Measurements from ENCODE around the gene OR5AR1.
"Not testable (repeated sequence)": the region's sequence is repeated elsewhere in the genome, so short reads cannot be mapped to it uniquely, and the experiment has no call there.

OR5AR1 gene

DNA sequence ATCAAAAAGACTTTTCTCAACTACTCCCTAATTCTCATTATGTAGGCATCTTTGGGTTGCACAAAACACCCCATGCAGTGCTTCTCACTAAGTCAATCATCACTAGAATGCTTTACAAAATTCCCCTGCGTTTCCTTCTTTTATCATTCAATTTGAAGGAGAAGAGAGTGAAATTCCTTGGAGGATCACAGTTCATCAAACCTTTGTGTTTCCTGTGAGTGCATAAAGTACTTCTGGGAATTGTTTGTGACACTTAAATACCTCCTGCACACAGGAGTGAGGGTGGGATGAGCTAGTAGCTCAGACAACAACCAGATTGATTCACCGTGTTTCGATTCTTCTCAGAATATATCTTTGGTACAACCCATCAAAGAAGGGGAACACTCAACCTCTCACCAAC lies 3.7 kb upstream of the OR5AR1 start:
- TF ChIP-seq, protein P1, sequence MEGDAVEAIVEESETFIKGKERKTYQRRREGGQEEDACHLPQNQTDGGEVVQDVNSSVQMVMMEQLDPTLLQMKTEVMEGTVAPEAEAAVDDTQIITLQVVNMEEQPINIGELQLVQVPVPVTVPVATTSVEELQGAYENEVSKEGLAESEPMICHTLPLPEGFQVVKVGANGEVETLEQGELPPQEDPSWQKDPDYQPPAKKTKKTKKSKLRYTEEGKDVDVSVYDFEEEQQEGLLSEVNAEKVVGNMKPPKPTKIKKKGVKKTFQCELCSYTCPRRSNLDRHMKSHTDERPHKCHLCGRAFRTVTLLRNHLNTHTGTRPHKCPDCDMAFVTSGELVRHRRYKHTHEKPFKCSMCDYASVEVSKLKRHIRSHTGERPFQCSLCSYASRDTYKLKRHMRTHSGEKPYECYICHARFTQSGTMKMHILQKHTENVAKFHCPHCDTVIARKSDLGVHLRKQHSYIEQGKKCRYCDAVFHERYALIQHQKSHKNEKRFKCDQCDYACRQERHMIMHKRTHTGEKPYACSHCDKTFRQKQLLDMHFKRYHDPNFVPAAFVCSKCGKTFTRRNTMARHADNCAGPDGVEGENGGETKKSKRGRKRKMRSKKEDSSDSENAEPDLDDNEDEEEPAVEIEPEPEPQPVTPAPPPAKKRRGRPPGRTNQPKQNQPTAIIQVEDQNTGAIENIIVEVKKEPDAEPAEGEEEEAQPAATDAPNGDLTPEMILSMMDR (IDR thresholded peaks at IDR 0.05; ENCODE audit: low read depth, low read length, missing control alignments): no peak
- no peak overlapping the region for H3K4me3 ChIP-seq (ENCODE audit: low read depth, low read length)
- DNase-seq (ENCODE audit: low read depth): no peak

DNA sequence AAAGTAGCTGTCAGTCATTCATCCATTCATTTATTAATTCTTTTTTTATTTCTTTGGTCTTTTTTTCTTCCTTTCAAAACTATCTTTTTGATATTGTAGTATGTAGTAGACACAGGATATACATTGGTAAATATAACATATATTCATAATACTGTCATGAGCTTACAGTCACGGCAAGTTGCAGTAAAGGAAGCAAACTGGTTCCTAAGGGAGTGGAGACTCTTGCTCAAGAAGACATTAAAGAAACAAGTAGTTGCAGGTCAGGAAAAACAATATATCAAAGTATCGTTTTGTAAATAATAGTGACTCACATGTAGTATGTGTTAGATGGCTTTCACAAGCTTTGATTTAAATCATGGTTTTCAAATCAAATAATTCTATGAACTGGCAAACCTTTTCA lies 7.5 kb downstream of the OR5AR1 start:
- H3K4me3 ChIP-seq (ENCODE audit: low read depth, low read length): no peak overlapping the region
- no peak for DNase-seq (ENCODE audit: low read depth)
- TF ChIP-seq, protein P1 (IDR thresholded peaks at IDR 0.05; ENCODE audit: low read depth, low read length, missing control alignments): no peak

DNA sequence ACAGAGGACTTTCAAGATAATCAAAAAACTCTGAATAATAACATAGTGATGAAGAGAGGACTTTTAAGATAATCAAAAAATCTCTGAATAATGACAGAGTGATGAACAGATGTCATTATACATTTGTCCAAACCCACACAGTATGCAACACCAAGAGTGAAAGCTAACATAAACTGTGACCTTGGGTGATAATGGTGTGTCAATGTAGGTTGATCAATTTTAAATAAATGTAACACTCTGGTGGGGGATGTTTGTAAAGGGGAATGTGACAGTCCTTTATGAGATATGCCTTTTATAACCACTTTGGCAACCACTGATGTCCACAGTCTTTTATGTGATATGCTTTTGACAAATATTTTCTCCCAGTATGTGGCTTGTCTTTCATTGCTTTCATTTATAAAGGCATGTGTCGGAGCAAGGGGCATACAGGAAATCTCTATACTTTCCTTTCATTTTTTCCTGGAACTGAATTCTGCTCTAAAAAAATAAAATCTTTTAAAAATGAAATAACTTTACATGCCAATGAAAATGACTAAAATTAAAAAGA lies 25.1 kb downstream of the OR5AR1 start:
- DNase-seq (ENCODE audit: low read depth): no peak
- TF ChIP-seq, protein P1 (IDR thresholded peaks at IDR 0.05; ENCODE audit: low read depth, low read length, missing control alignments): no peak
- no peak overlapping the region for H3K4me3 ChIP-seq (ENCODE audit: low read depth, low read length)

DNA sequence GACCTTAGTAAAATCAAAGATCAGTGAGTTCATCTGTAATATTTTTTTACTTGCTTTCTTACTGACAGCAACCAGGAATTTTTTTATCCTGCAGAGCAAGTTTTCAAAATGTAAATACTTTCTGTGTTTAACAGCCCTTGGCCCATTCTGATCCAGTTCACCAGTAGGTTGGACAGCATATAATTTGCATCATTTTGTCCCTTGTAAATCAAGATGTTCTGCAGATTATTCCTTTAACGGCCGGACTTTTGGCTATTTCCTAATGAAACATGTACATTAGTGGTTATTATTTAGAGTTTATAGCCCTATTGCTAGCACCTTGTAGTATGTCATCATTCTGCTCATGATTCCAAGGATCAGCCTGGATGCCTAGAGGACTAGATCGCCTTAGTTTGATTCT lies 27.7 kb downstream of the OR5AR1 start:
- DNase-seq (ENCODE audit: low read depth); H3K4me3 ChIP-seq (ENCODE audit: low read depth, low read length): not testable (repeated sequence)

DNA sequence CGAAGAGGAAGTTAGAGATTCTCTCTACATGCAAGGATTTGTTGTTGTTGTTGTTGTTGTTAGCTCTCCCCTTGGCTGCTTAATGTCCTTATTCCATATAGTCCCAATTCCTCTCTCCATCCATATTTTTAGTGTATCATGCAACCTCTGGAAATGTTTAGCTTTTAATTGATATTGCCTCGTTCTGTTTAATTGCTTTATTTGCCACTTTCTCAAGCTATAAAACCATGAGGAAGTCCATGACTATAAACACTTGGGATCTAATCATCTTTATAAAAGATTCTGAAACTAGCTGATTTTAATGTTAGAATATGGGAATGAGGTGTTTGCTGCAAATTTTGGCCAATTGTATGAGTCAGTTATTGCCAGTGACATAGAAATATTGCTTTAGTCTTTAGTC lies 29.9 kb downstream of the OR5AR1 start:
- DNase-seq (ENCODE audit: low read depth): no peak
- no peak overlapping the region for H3K4me3 ChIP-seq (ENCODE audit: low read depth, low read length)
- TF ChIP-seq, protein P1 (IDR thresholded peaks at IDR 0.05; ENCODE audit: low read depth, low read length, missing control alignments): no peak

DNA sequence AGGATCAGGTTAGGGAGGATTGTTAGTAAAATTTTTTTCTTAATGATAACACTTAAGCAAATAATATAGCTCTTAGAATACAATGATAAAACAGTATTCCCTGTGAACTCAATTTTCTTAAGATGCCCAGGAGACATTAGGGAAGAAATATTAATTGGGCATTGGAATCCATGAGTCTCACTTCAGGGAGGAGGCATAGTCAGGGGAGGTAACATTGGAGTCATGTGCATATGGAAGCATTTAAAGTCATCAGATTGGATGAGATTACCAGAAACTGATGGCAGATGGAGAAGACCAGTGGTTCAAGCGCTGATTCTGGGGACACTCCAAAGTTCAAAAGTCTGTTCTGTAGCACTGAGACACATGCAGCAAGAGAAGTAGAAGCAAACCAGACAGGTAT lies 35.3 kb downstream of the OR5AR1 start, which contains the start of gene OR9G1:
Gene OR9G1 (plus strand): TSS at position 301 of the 400 bp plus-strand sequence. CDS start 1,293 bp downstream, outside the sequence.
- TF ChIP-seq, protein P1 (IDR thresholded peaks at IDR 0.05; ENCODE audit: low read depth, low read length, missing control alignments): no peak
- DNase-seq (ENCODE audit: low read depth): no peak
- no peak within 1 kb of the TSS for H3K4me3 ChIP-seq (ENCODE audit: low read depth, low read length)

DNA sequence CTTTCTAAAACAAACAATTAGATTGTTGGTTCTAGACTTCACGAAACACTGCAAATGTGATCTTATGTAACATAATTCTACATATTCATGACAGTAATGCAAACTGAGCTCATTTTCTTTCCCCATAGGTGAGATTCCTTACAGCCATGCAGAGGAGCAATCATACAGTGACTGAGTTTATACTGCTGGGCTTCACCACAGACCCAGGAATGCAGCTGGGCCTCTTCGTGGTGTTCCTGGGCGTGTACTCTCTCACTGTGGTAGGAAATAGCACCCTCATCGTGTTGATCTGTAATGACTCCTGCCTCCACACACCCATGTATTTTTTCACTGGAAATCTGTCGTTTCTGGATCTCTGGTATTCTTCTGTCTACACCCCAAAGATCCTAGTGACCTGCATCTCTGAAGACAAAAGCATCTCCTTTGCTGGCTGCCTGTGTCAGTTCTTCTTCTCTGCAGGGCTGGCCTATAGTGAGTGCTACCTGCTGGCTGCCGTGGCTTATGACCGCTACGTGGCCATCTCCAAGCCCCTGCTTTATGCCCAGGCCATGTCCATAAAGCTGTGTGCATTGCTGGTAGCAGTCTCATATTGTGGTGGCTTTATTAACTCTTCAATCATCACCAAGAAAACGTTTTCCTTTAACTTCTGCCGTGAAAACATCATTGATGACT lies 36.9 kb downstream of the OR5AR1 start:
- TF ChIP-seq, protein P1 (IDR thresholded peaks at IDR 0.05; ENCODE audit: low read depth, low read length, missing control alignments): no peak
- no peak overlapping the region for H3K4me3 ChIP-seq (ENCODE audit: low read depth, low read length)
- DNase-seq (ENCODE audit: low read depth): no peak

Measured in GM12864 (cell line).